Measurements from ENCODE around the gene MRPL41. TPM values are rescaled to one million over a fixed set of nuclear protein-coding genes. Genes with fewer than 3 reads are reported as not detected.

Gene MRPL41
- total and polyA plus RNA-seq, 11 donors = 118 to 847 (median 196) TPM

DNA sequence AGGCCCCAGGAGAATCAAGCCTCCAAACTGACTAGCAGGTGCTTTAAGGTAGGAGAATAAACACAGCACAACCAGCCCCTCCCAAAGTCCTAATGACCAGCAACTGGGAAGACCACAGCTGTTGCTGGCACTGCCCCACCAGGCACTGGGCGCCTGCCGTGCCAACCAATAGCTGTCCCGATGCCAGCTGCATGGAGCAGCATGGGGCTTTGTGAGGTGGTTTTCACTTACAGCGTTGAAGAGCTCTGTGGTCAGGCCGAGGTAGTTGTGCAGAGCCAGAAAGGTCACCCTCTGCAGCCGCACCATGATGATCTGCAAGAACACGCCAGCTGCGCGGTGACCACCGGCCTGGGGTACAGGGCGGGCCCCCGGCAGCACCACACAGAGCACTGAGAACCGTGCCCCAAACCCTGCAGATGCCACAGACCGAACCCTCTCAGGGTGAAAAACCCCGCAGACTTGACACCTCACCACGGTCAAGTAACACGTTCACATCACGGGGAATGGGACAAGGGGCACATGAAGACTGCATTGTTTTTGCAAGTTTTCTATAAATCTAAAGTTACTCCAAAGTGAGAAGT lies 30.2 kb upstream of the MRPL41 start:
- TF ChIP-seq POLR2A (IDR thresholded peaks at IDR 0.05) = no peak
- TF ChIP-seq, protein P1, sequence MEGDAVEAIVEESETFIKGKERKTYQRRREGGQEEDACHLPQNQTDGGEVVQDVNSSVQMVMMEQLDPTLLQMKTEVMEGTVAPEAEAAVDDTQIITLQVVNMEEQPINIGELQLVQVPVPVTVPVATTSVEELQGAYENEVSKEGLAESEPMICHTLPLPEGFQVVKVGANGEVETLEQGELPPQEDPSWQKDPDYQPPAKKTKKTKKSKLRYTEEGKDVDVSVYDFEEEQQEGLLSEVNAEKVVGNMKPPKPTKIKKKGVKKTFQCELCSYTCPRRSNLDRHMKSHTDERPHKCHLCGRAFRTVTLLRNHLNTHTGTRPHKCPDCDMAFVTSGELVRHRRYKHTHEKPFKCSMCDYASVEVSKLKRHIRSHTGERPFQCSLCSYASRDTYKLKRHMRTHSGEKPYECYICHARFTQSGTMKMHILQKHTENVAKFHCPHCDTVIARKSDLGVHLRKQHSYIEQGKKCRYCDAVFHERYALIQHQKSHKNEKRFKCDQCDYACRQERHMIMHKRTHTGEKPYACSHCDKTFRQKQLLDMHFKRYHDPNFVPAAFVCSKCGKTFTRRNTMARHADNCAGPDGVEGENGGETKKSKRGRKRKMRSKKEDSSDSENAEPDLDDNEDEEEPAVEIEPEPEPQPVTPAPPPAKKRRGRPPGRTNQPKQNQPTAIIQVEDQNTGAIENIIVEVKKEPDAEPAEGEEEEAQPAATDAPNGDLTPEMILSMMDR (IDR thresholded peaks at IDR 0.05) = no peak
- ATAC-seq (no peak), DNase-seq (no peak)

DNA sequence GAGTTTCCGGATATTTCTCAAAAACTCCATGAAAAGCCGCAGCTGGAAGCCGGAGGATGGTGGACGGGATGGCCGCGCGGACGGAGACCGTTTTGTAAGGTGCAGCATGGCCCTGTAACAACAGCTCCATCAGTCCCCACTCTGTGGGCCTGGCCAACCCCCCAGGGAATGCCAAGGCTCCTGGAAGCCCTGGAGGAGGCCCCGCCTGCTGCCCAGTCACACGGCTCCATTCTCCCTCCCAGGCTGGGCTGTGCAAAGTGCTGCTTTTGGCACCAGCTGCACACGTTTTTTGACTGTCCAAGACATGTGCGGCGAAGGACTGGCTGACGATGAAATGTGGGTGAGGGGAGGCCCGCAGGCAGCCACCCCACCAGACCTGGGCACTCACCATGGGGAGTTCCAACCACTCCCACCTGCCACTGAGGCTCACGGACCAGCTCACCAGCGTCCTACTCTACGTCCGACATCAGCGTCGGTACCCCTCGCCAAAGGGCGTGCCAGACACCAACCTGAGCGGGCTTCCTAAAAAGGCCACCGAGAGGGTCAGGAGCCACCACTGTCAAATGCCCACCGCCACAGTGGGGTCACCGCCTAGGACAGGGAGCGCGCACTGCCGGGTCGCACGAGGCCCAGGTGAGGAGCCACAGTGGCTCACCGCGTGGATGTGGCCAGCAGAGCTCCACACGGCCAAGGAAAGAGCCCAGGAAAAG lies 28.8 kb upstream of the MRPL41 start:
- no peaks in the 10 kb centered on the region for H3K9me3 ChIP-seq
- no peaks in the 10 kb centered on the region for H3K4me1 ChIP-seq
- TF ChIP-seq, protein P1 (IDR thresholded peaks at IDR 0.05) = no peak
- no peak overlapping the region for H3K27ac ChIP-seq
- intact Hi-C loops (cut with DNase I) = loop anchor here in 5 of 10 donors (5.0 to 10.0 kb wide), 5 partner anchors 98 to 238 kb away; partner anchors contain the start of genes EXD3 (in 3 of the 5) and NOXA1 (in 3 of the 5)
- H3K4me3 ChIP-seq = no peak overlapping the region
- 91 to 95% (median 93%) methylated on average over 32 to 36 of the region's 36 CpGs for WGBS, 4 donors
- peaks cover 0 to 8% (median 0%) of the 10 kb centered on the region in 9 donors for H3K36me3 ChIP-seq
- DNase-seq = no peak
- no peaks in the 10 kb centered on the region for H3K27me3 ChIP-seq
- ATAC-seq = peak in 1 of 4 donors; percentile 12

More for the DNA sequence above, 30.2 kb upstream of the MRPL41 start:
- no peaks in the 10 kb centered on the region for H3K9me3 ChIP-seq
- WGBS, 4 donors = 91 to 97% (median 95%) methylated on average over 18 of the region's 18 CpGs
- H3K4me3 ChIP-seq = no peak overlapping the region
- no peaks in the 10 kb centered on the region for H3K27me3 ChIP-seq
- intact Hi-C loops (cut with DNase I) = loop anchor here in 5 of 10 donors (5.0 to 10.0 kb wide), 5 partner anchors 97 to 237 kb away; partner anchors contain the start of genes EXD3 (in 3 of the 5) and NOXA1 (in 3 of the 5)
- no peaks in the 10 kb centered on the region for H3K4me1 ChIP-seq
- no peak overlapping the region for H3K27ac ChIP-seq
- peaks cover 0 to 8% (median 0%) of the 10 kb centered on the region in 9 donors for H3K36me3 ChIP-seq

DNA sequence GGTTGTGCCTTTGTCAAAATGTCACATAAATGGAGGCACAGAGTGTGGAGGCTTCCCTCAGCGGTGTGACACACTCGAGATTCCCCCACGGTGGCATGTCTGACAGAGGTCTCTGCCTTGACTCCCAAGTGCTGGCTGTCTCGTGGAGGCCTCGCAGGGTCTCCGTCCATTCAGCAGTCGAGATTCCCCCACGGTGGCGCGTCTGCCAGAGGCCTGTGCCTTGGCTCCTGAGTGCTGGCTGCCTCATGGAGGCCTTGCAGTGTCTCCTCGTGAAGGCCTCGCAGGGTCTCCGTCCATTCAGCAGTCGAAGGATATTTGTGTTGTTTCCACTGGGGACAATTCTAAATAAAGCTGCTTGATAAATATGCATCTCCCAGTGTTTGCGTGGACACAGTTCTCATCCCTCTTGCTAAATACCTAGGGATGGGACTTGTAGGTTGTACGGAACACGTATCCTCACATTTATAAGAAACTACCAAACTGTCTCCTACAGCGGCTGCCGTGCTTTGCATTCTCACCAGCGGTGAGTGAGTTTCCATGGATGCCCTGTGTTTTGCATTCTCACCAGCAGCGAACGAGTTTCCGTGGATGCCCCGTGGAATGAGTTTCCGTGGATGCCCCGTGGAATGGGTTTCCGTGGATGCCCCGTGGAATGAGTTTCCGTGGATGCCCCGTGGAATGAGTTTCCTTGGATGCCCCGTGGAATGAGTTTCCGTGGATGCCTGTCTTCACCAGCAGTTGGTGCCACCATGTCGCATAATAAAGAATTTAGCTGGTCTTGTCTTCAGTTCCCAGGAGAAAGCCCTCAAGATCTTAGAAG lies 27.3 kb upstream of the MRPL41 start:
- TF ChIP-seq, protein P1 (IDR thresholded peaks at IDR 0.05) = no peak
- 93 to 96% (median 95%) methylated on average over 33 of the region's 33 CpGs for WGBS, 4 donors
- Histone ChIP-seq H3K27ac (no peak overlapping the region), H3K4me3 (no peak overlapping the region), H3K27me3 (no peaks in the 10 kb centered on the region), H3K36me3 (peaks cover 0 to 8% (median 0%) of the 10 kb centered on the region in 9 donors), H3K4me1 (no peaks in the 10 kb centered on the region), H3K9me3 (no peaks in the 10 kb centered on the region)
- DNase-seq (no peak), ATAC-seq (no peak)
- intact Hi-C loops (cut with DNase I) = loop anchor here in 5 of 10 donors (5.0 to 10.0 kb wide), 5 partner anchors 100 to 240 kb away; partner anchors contain the start of genes EXD3 (in 3 of the 5) and NOXA1 (in 3 of the 5)
